Measurements from ENCODE around the gene ZDHHC8.
A peak's percentile ranks its signal among the peaks of the same experiment; 100 is the strongest.

The ZDHHC8 gene

DNA sequence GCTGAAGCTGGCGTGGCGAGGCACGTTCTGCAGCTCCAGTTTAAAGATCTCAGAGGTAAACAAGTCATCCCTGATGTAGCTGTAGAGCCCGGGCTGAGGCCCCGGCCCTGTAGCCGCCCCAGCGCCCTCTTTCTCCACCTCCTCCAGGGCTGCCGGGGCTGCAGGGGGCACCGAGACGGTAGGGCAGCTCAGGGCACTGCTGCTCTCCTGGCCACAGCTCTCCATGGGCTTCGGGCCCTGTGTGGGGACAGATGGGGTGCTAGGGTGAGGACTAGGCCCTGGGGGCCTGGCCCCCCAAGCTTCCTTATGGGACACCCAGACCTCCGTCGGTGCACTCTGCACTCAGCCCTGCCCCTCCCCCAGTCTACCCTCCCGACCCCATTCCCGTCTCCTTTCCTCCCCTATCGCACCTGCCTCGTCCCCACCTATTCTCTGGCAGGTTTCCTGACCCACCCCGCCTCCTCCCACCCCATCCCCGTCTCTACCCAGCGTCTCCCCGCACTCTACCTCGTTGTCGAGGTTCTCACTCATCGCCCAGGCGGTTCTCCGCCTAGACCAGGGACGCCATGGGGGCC is 15.1 kb upstream of the ZDHHC8 start:
- H3K4me3 ChIP-seq (ENCODE audit: low read depth, low read length), result peak overlapping the region; percentile 98
- TF ChIP-seq, protein P1, sequence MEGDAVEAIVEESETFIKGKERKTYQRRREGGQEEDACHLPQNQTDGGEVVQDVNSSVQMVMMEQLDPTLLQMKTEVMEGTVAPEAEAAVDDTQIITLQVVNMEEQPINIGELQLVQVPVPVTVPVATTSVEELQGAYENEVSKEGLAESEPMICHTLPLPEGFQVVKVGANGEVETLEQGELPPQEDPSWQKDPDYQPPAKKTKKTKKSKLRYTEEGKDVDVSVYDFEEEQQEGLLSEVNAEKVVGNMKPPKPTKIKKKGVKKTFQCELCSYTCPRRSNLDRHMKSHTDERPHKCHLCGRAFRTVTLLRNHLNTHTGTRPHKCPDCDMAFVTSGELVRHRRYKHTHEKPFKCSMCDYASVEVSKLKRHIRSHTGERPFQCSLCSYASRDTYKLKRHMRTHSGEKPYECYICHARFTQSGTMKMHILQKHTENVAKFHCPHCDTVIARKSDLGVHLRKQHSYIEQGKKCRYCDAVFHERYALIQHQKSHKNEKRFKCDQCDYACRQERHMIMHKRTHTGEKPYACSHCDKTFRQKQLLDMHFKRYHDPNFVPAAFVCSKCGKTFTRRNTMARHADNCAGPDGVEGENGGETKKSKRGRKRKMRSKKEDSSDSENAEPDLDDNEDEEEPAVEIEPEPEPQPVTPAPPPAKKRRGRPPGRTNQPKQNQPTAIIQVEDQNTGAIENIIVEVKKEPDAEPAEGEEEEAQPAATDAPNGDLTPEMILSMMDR (conservative IDR thresholded peaks at IDR 0.05; ENCODE audit: low read depth, low read length), result no peak
- DNase-seq (ENCODE audit: low read depth), result no peak

DNA sequence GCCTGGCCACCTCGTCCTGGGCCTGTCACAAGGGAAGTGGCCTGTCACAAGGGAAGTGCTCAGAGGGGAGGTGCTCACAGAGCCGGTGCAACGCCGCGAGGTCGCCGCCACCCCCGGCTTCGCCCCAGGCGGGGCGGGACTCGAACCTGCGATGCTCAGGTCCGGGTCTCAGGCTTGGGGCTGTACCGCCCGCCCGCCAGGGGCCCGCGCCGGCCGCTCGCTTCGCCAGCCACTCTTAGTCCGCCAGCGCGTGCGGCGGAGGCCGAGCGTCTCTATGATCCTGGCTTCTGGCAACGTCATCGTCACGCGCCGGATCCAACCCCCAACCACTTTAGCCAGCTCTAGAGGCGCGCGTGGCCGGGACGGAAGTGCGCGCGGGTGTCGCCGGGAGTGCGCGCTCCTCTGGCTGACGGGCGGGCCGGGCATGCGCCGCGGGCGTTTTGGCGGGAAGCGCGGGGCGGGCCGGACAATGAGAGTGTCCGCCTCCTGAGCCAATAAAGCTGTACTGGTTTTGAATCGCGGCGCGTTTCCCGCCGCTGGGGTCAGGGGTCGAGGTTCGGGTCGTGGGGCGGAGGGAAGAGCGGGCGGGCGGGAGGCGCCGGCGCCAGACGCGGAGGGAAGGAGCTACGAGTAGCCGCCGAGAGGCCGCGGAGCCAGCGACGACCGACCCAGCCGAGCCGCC is 14.5 kb upstream of the ZDHHC8 start, which contains the start of gene TRMT2A:
TRMT2A (minus strand) TSS at position 276 of the 682 bp plus-strand sequence. CDS start 320 bp downstream, outside the sequence.
- peak within 1 kb of the TSS; percentile 98 for H3K4me3 ChIP-seq (ENCODE audit: low read depth, low read length)
- peak; percentile 99 for DNase-seq (ENCODE audit: low read depth)
- TF ChIP-seq, protein P1 (conservative IDR thresholded peaks at IDR 0.05; ENCODE audit: low read depth, low read length), result peak; percentile 1

DNA sequence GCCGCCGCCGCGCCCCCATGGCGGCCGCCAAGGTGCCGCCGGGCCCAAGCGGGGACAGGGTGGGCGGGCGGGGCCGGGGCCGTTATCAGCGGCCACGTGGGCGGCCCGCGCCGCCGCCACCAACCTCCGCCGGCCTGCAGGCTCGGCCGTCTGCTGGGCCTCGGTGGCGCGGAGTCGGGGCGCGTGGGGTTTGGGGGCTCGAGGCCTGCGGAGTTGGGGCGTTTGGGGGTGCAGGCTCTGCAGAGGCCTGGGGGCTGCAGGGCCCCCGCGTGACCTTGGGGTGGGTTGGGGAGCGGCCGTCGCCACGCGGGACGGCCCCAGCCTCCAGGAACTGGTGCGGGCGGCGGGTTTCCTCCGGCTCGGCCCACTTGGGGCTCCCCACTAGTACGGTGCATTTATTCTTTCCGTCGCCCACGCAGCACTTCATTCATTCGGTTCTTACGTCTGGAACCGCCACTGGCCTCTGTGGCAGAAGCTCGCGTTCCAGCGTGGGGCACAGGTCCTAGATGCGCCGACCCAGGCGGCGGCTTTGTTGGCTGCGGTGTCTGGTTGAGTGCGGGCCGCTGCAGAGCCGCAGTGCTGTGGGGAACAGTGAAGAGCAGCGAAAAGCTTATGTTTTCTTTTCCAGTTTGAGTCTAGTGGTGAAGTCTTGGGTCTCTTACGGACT is 13.8 kb upstream of the ZDHHC8 start:
- H3K4me3 ChIP-seq (ENCODE audit: low read depth, low read length), result peak overlapping the region; percentile 78
- peak; percentile 34 for DNase-seq (ENCODE audit: low read depth)
- TF ChIP-seq, protein P1 (conservative IDR thresholded peaks at IDR 0.05; ENCODE audit: low read depth, low read length), result no peak

DNA sequence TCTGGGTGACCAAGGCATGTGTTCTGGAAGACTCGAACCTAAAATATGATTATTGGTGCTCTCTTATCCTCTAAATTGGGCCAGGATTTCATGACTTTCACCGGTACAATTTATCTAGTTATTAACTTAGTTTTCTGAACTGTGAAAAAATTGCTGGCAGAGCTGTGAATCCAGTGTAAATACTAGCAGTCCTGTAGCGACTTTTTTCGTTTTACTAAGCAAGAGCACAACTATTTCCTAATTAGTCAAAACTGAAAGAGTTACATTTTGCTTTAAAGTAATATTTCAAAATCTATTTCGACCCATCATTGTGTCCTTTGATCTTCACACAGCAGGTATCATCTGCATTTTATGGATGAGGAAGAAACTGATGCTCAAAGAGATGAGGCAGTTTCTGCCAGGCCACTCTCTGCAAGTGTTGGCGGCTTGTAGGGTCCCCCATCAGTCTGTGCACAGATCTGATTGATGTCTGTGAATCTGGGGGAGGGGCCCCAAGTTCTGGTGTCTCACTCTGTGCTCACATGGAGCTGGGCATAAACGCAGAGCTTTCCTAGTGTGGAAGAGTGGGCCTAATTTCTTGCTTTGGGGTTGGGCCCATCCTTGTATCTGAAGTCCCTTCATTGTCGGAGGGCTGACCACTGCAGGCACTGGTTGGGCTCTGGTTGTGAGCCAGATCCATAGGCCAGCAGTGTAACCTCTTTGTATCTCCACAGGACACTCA is 13.1 kb upstream of the ZDHHC8 start:
- TF ChIP-seq, protein P1 (conservative IDR thresholded peaks at IDR 0.05; ENCODE audit: low read depth, low read length), result no peak
- H3K4me3 ChIP-seq (ENCODE audit: low read depth, low read length), result peak overlapping the region; percentile 78
- no peak for DNase-seq (ENCODE audit: low read depth)

DNA sequence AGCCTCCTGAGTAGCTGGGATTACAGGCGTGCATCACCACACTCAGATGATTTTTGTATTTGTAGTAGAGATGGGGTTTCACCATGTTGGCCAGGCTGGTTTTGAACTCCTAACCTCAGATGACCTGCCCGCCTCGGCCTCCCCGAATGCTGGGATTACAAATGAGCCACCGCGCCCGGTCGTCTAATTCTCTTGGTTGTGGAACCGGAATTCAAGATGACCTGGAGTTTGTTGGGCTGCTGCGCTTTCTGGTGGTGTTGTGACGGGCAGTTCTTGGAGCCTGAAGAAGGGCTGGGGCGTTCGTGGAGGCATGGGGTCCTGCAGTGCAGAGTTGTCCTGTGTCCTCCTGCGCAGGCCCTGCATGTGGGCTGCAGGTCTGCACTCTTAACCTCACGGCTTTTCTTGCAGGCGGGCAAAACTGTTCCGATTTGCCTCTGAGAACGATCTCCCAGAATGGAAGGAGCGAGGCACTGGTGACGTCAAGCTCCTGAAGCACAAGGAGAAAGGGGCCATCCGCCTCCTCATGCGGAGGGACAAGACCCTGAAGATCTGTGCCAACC is 9.7 kb upstream of the ZDHHC8 start:
- no peak overlapping the region for H3K4me3 ChIP-seq (ENCODE audit: low read depth, low read length)
- TF ChIP-seq, protein P1 (conservative IDR thresholded peaks at IDR 0.05; ENCODE audit: low read depth, low read length), result no peak
- DNase-seq (ENCODE audit: low read depth), result no peak

DNA sequence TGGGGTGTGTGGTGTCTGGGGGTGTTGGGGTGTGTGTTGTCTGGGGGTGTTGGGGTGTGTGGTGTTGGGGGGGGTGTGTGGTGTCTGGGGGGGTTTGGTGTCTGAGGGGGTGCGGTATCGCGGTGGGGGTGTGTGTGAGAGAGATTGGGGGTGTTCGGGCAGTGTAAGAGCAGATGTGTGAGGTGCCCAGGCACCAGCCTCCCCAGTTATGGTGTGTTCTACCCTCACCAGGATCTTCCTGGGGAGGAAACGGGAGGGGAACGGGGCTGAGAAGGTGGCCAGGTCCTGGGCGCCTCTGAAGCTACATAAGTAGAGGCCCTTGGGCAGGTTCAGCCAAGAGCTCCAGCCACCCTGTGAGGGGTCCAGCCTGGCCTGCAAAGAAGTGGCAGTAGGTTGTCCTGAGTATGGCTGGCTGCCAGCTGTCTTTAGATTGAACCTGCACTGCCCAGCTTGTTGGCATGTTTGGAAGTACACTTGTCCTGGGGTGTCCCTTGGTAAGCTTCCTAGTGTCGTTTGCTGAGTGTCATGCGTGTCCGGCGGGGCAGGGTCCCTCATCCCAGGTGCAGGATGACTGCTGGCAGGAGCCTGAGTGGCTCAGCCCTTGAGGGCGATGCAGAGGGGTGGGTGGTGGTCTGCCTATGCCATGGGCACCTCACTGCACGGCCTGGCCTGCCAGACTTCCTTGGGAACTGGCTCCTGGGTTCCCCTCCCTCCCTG is 8.1 kb upstream of the ZDHHC8 start:
- TF ChIP-seq, protein P1 (conservative IDR thresholded peaks at IDR 0.05; ENCODE audit: low read depth, low read length), result no peak
- H3K4me3 ChIP-seq (ENCODE audit: low read depth, low read length), result no peak overlapping the region
- DNase-seq (ENCODE audit: low read depth), result no peak

Data from choroid plexus epithelial cell (primary cell).